Caco-2 (cell line): ENCODE results near the gene MICAL3. TPM values are rescaled to one million over a fixed set of nuclear protein-coding genes. Genes with fewer than 3 reads are reported as not detected.

Experiments used
- BruUV-seq: library from RNA; stranded (reverse); fragments of 400-500 nt; replicated peaks from 2 replicates; lab custom pipeline; 2021; lab: Mats Ljungman, UMichigan
- CTCF ChIA-PET: fragments of 300-600 bp; sonication (Branson Sonifier 250); formaldehyde crosslinking; loops from one replicate; lab custom pipeline; 2022; ENCODE audit warnings: antibody characterized with exemption; lab: Charles Lee
- POLR2A ChIA-PET: fragments of 300-600 bp; sonication (Branson Sonifier 250); formaldehyde crosslinking; loops from one replicate; lab custom pipeline; 2022; ENCODE audit warnings: antibody characterized with exemption; lab: Charles Lee
- DNase-seq, 2 experiments: peaks; one replicate each; pipeline versions ENCODE4 v3.0.0 to v3.0.0-alpha.2; 2020 to 2022
- H3K27me3 ChIP-seq: replicated peaks from 2 replicates; pipeline ENCODE4 v1.6.0; 2011; ENCODE audit warnings: low read length; ENCODE audit not compliant: control insufficient read depth, insufficient read depth
- H3K36me3 ChIP-seq: 2 replicates; pipeline ENCODE4 v1.5.1; 2011; ENCODE audit warnings: low read length; ENCODE audit not compliant: control insufficient read depth, insufficient read depth
- H3K4me1 ChIP-seq: fragments of 250-450 bp; sonication (Bioruptor Pico); 2 replicates; pipeline ENCODE4 v1.5.1; 2020; ENCODE audit warnings: mild to moderate bottlenecking
- H3K4me3 ChIP-seq: 2 replicates; pipeline ENCODE4 v1.5.1; 2011; ENCODE audit warnings: low read depth, mild to moderate bottlenecking, control low read depth, low read length
- H3K9me3 ChIP-seq: fragments of 250-450 bp; sonication (Bioruptor Pico); 2 replicates; pipeline ENCODE4 v1.5.1; 2020; ENCODE audit warnings: mild to moderate bottlenecking, moderate library complexity
- H3K27ac Mint-ChIP-seq: one replicate; pipeline ENCODE4 v1.8.0; 2022; ENCODE audit warnings: mixed read lengths; ENCODE audit not compliant: unreplicated experiment
- H3K27me3 Mint-ChIP-seq: one replicate; pipeline ENCODE4 v1.8.0; 2022; ENCODE audit warnings: mixed read lengths; ENCODE audit not compliant: insufficient read depth, unreplicated experiment
- H3K36me3 Mint-ChIP-seq: one replicate; pipeline ENCODE4 v1.8.0; 2022; ENCODE audit warnings: mild to moderate bottlenecking, mixed read lengths; ENCODE audit not compliant: insufficient read depth, unreplicated experiment
- H3K4me1 Mint-ChIP-seq: one replicate; pipeline ENCODE4 v1.8.0; 2022; ENCODE audit warnings: low read depth, mixed read lengths; ENCODE audit not compliant: unreplicated experiment
- H3K4me3 Mint-ChIP-seq: one replicate; pipeline ENCODE4 v1.8.0; 2022; ENCODE audit warnings: mild to moderate bottlenecking, moderate library complexity, mixed read lengths; ENCODE audit not compliant: unreplicated experiment
- H3K9me3 Mint-ChIP-seq: one replicate; pipeline ENCODE4 v1.8.0; 2022; ENCODE audit warnings: mixed read lengths; ENCODE audit not compliant: unreplicated experiment
- intact Hi-C: fragments of 100-400 bp; cut with micrococcal nuclease; formaldehyde crosslinking; loops from one replicate; pipeline ENCODE4 v1.10.0; 2022; ENCODE audit not compliant: unreplicated experiment
- total RNA-seq: library from RNA; stranded (reverse); gene quantifications from 2 replicates; pipeline ENCODE4 v1.2.3, GENCODE V29; 2022
- TF ChIP-seq, protein P1 (sequence below), 2 experiments: fragments of 200-600 bp in 1 of 2; IDR thresholded peaks; 1 replicate in 1 of 2; 2 replicates in 1 of 2; pipeline versions ENCODE4 v1.5.1 to v1.8.0; 2011 to 2022; ENCODE audit warnings: antibody characterized with exemption in 1 of 2, control low read depth in 1 of 2, inconsistent platforms in 1 of 2, low read depth in 1 of 2, low read length in 1 of 2, mild to moderate bottlenecking in 1 of 2, moderate library complexity in 1 of 2; ENCODE audit not compliant: insufficient read depth in 1 of 2, severe bottlenecking in 1 of 2, unreplicated experiment in 1 of 2

MICAL3 gene
- total RNA-seq, 1 experiment from 2014 or later: 65.6 TPM

- H3K4me1 ChIP-seq: no peaks in the 10 kb centered on the region
- TF ChIP-seq, protein P1, sequence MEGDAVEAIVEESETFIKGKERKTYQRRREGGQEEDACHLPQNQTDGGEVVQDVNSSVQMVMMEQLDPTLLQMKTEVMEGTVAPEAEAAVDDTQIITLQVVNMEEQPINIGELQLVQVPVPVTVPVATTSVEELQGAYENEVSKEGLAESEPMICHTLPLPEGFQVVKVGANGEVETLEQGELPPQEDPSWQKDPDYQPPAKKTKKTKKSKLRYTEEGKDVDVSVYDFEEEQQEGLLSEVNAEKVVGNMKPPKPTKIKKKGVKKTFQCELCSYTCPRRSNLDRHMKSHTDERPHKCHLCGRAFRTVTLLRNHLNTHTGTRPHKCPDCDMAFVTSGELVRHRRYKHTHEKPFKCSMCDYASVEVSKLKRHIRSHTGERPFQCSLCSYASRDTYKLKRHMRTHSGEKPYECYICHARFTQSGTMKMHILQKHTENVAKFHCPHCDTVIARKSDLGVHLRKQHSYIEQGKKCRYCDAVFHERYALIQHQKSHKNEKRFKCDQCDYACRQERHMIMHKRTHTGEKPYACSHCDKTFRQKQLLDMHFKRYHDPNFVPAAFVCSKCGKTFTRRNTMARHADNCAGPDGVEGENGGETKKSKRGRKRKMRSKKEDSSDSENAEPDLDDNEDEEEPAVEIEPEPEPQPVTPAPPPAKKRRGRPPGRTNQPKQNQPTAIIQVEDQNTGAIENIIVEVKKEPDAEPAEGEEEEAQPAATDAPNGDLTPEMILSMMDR (IDR thresholded peaks at IDR 0.05; ENCODE audit: insufficient read depth in 1 of 2, low read depth in 1 of 2, low read length in 1 of 2, severe bottlenecking in 1 of 2, unreplicated experiment in 1 of 2): no peak
- no TSS peak for BruUV-seq
- no peak overlapping the region for H3K27ac Mint-ChIP-seq
- H3K4me3 Mint-ChIP-seq: no peak overlapping the region
- ChIA-PET CTCF (no interaction called here), POLR2A (no interaction called here)
- peaks cover 14% of the 10 kb centered on the region for H3K36me3 Mint-ChIP-seq
- H3K9me3 ChIP-seq: no peaks in the 10 kb centered on the region
- H3K36me3 ChIP-seq: no peaks in the 10 kb centered on the region
- no peak for DNase-seq
- H3K4me3 ChIP-seq: no peak overlapping the region
- peaks cover 11% of the 10 kb centered on the region for H3K4me1 Mint-ChIP-seq
- H3K9me3 Mint-ChIP-seq: no peaks in the 10 kb centered on the region
- H3K27me3 ChIP-seq: no peaks in the 10 kb centered on the region
- intact Hi-C loops: no loop called here
- no peaks in the 10 kb centered on the region for H3K27me3 Mint-ChIP-seq
Measured at GRCh38 chr22:17911887-17912286, 112.5 kb downstream of the MICAL3 start.

- H3K4me3 Mint-ChIP-seq: no peak overlapping the region
- no peaks in the 10 kb centered on the region for H3K27me3 Mint-ChIP-seq
- Histone ChIP-seq H3K36me3 (no peaks in the 10 kb centered on the region), H3K4me3 (no peak overlapping the region), H3K9me3 (no peaks in the 10 kb centered on the region), H3K27me3 (no peaks in the 10 kb centered on the region), H3K4me1 (no peaks in the 10 kb centered on the region)
- POLR2A ChIA-PET: no interaction called here
- H3K27ac Mint-ChIP-seq: no peak overlapping the region
- TF ChIP-seq, protein P1 (IDR thresholded peaks at IDR 0.05; ENCODE audit: insufficient read depth in 1 of 2, low read depth in 1 of 2, low read length in 1 of 2, severe bottlenecking in 1 of 2, unreplicated experiment in 1 of 2): no peak
- H3K4me1 Mint-ChIP-seq: peaks cover 11% of the 10 kb centered on the region
- DNase-seq: no peak
- intact Hi-C loops: no loop called here
- BruUV-seq: no TSS peak
- no peaks in the 10 kb centered on the region for H3K9me3 Mint-ChIP-seq
- CTCF ChIA-PET: no interaction called here
- peaks cover 19% of the 10 kb centered on the region for H3K36me3 Mint-ChIP-seq
Measured at GRCh38 chr22:17911312-17911705, 113.1 kb downstream of the MICAL3 start.

DNA sequence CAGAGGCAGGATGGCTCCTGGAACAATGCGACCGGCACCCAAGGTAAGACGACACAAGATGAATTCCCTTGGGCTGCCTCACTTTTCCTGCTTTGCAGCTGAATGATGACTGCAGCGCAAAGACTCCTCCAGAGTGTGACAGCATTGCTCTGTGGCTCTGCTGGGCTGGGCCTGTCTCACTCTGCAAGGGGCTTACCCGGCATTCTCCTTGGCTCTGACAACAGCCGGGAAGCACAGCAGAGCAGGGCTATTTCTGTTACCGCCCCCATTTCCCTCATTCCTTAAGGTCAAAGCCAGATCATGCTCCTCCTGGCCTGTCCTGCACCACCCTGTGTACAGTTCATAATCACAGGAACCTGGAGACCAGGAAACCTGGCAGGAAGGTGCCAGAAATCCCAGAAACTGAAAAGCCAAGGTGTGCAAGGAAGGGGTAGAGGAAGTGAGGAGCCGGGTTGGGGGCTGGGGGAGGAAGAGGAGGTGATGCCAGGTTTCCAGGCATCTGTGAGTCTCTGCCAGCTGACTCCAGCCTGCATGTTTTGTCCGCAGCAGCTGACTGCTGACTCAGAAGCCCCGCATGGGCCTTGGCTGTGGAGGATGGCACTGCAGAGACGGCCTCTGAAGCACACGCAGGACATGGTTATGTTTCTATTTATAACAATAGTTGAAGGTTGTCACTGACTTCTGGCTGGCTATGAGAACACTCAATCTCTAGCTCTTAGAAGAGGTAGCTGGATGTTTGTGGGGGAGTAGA is 113.6 kb downstream of the MICAL3 start:
- no peak overlapping the region for H3K27ac Mint-ChIP-seq
- intact Hi-C loops: no loop called here
- H3K4me1 Mint-ChIP-seq: peaks cover 11% of the 10 kb centered on the region
- no TSS peak for BruUV-seq
- H3K36me3 Mint-ChIP-seq: peaks cover 23% of the 10 kb centered on the region
- H3K9me3 ChIP-seq: no peaks in the 10 kb centered on the region
- no peaks in the 10 kb centered on the region for H3K9me3 Mint-ChIP-seq
- ChIA-PET CTCF (interaction anchor here (0.6 to 1.0 kb wide), 2 partner anchors 115 to 166 kb away, joined by 3 to 4 read pairs; no protein-coding TSS in a partner anchor), POLR2A (no interaction called here)
- no peaks in the 10 kb centered on the region for H3K36me3 ChIP-seq
- no peaks in the 10 kb centered on the region for H3K27me3 Mint-ChIP-seq
- no peaks in the 10 kb centered on the region for H3K27me3 ChIP-seq
- H3K4me3 ChIP-seq: no peak overlapping the region
- no peak overlapping the region for H3K4me3 Mint-ChIP-seq
- TF ChIP-seq, protein P1 (IDR thresholded peaks at IDR 0.05; ENCODE audit: insufficient read depth in 1 of 2, low read depth in 1 of 2, low read length in 1 of 2, severe bottlenecking in 1 of 2, unreplicated experiment in 1 of 2): peak in 1 of 2 experiments; percentile 27
- DNase-seq: no peak
- H3K4me1 ChIP-seq: no peaks in the 10 kb centered on the region
